ENCODE data around the gene NSMCE1.

NSMCE1 gene

GRCh38 chr16:27286451-27286850, 17.9 kb upstream of the NSMCE1 start:
- no peak overlapping the region for H3K4ac ChIP-seq (ENCODE audit: low read depth, low read length)
- H3K4me1 ChIP-seq (ENCODE audit: control insufficient read depth in 1 of 2, insufficient read depth in 2 of 2, low read length in 2 of 2), result no peaks in the 10 kb centered on the region
- no peak overlapping the region for H2AK5ac ChIP-seq (ENCODE audit: low read length)
- no peak overlapping the region for H3K18ac ChIP-seq (ENCODE audit: low read length)
- H2BK12ac ChIP-seq (ENCODE audit: low read length), result no peak overlapping the region
- H2AFZ ChIP-seq (ENCODE audit: insufficient read depth, low read length, poor library complexity), result no peak overlapping the region
- H4K8ac ChIP-seq (ENCODE audit: low read depth, low read length), result no peak overlapping the region
- no peak overlapping the region for H3K4me2 ChIP-seq (ENCODE audit: low read length)
- no peak overlapping the region for H4K12ac ChIP-seq (ENCODE audit: low read depth, low read length)
- H4K91ac ChIP-seq (ENCODE audit: low read depth, low read length), result no peak overlapping the region
- no peaks in the 10 kb centered on the region for H3K36me3 ChIP-seq (ENCODE audit: control insufficient read depth in 1 of 2, insufficient read depth in 2 of 2, low read length in 2 of 2)
- no peaks in the 10 kb centered on the region for H3K79me2 ChIP-seq (ENCODE audit: control insufficient read depth, insufficient read depth, low read length, poor library complexity)
- no peak overlapping the region for H3K27ac ChIP-seq (ENCODE audit: low read depth, low read length)
- no CpG with 5 or more reads among the region's 4 CpGs for WGBS (ENCODE audit: extremely low coverage, insufficient coverage, insufficient read length)
- no peak overlapping the region for H3K23ac ChIP-seq (ENCODE audit: low read length)
- H2BK120ac ChIP-seq (ENCODE audit: insufficient read depth, low read length, poor library complexity), result no peak overlapping the region
- no peak overlapping the region for H3K14ac ChIP-seq (ENCODE audit: low read length)
- DNase-seq, result peak in 1 of 2 donors; percentile 29
- H2BK5ac ChIP-seq (ENCODE audit: low read depth, low read length, poor library complexity), result no peak overlapping the region
- H3K9me3 ChIP-seq (ENCODE audit: insufficient read depth, low read depth, low read length), result no peaks in the 10 kb centered on the region
- H3K4me3 ChIP-seq (ENCODE audit: low read depth, low read length), result no peak overlapping the region
- no peaks in the 10 kb centered on the region for H3K79me1 ChIP-seq (ENCODE audit: low read length)
- no peak overlapping the region for H3K9ac ChIP-seq (ENCODE audit: low read length)
- H3K27me3 ChIP-seq (ENCODE audit: insufficient read depth, low read length), result no peaks in the 10 kb centered on the region

DNA sequence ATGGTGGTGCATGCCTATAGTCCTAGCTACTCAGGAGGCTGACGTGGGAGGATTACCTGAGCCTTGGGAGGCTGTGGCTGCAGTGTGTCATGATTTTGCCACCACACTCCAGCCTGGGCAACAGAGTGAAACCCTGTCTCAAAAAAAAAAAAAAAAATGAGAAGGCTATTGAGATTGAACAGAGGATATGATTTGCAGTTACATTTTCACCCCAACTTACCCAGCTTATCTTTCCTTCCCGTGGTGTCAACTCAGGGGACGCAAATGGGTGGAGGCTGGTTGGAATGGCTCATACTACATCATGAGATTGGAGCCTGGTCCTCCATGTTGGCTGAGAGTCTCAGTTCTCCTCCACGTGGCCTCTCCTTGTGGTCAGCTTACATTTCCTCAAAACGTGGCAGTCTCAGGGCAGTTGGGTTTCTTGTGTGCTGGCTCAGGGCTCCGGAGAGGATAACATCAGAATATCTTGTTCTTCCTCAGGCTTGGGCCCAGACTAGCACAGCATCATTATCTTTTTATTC, 17.2 kb upstream of the NSMCE1 start:
- Histone ChIP-seq H2BK12ac (ENCODE audit: low read length) (no peak overlapping the region), H3K4me1 (ENCODE audit: control insufficient read depth in 1 of 2, insufficient read depth in 2 of 2, low read length in 2 of 2) (no peaks in the 10 kb centered on the region), H3K14ac (ENCODE audit: low read length) (no peak overlapping the region), H4K8ac (ENCODE audit: low read depth, low read length) (no peak overlapping the region), H2AFZ (ENCODE audit: insufficient read depth, low read length, poor library complexity) (no peak overlapping the region), H3K79me2 (ENCODE audit: control insufficient read depth, insufficient read depth, low read length, poor library complexity) (no peaks in the 10 kb centered on the region), H4K12ac (ENCODE audit: low read depth, low read length) (no peak overlapping the region), H3K79me1 (ENCODE audit: low read length) (no peaks in the 10 kb centered on the region), H2BK5ac (ENCODE audit: low read depth, low read length, poor library complexity) (no peak overlapping the region), H3K27me3 (ENCODE audit: insufficient read depth, low read length) (no peaks in the 10 kb centered on the region), H3K4me3 (ENCODE audit: low read depth, low read length) (no peak overlapping the region), H3K4me2 (ENCODE audit: low read length) (no peak overlapping the region), H4K91ac (ENCODE audit: low read depth, low read length) (no peak overlapping the region), H2BK120ac (ENCODE audit: insufficient read depth, low read length, poor library complexity) (no peak overlapping the region), H3K18ac (ENCODE audit: low read length) (no peak overlapping the region), H3K36me3 (ENCODE audit: control insufficient read depth in 1 of 2, insufficient read depth in 2 of 2, low read length in 2 of 2) (no peaks in the 10 kb centered on the region), H3K23ac (ENCODE audit: low read length) (no peak overlapping the region), H3K9me3 (ENCODE audit: insufficient read depth, low read depth, low read length) (no peaks in the 10 kb centered on the region), H3K27ac (ENCODE audit: low read depth, low read length) (no peak overlapping the region), H3K9ac (ENCODE audit: low read length) (no peak overlapping the region), H2AK5ac (ENCODE audit: low read length) (no peak overlapping the region), H3K4ac (ENCODE audit: low read depth, low read length) (no peak overlapping the region)
- no peak for DNase-seq
- no CpG with 5 or more reads among the region's 6 CpGs for WGBS (ENCODE audit: extremely low coverage, insufficient coverage, insufficient read length)

GRCh38 chr16:27284865-27285675, 16.5 kb upstream of the NSMCE1 start:
- Histone ChIP-seq H3K9ac (ENCODE audit: low read length) (no peak overlapping the region), H3K27me3 (ENCODE audit: insufficient read depth, low read length) (no peaks in the 10 kb centered on the region), H4K8ac (ENCODE audit: low read depth, low read length) (no peak overlapping the region), H2AK5ac (ENCODE audit: low read length) (no peak overlapping the region), H3K4me3 (ENCODE audit: low read depth, low read length) (no peak overlapping the region), H3K4me1 (ENCODE audit: control insufficient read depth in 1 of 2, insufficient read depth in 2 of 2, low read length in 2 of 2) (no peaks in the 10 kb centered on the region), H3K27ac (ENCODE audit: low read depth, low read length) (no peak overlapping the region), H3K4ac (ENCODE audit: low read depth, low read length) (no peak overlapping the region), H3K18ac (ENCODE audit: low read length) (no peak overlapping the region), H3K36me3 (ENCODE audit: control insufficient read depth in 1 of 2, insufficient read depth in 2 of 2, low read length in 2 of 2) (no peaks in the 10 kb centered on the region), H2BK5ac (ENCODE audit: low read depth, low read length, poor library complexity) (no peak overlapping the region), H2BK120ac (ENCODE audit: insufficient read depth, low read length, poor library complexity) (no peak overlapping the region), H3K9me3 (ENCODE audit: insufficient read depth, low read depth, low read length) (no peaks in the 10 kb centered on the region), H3K79me2 (ENCODE audit: control insufficient read depth, insufficient read depth, low read length, poor library complexity) (no peaks in the 10 kb centered on the region), H3K23ac (ENCODE audit: low read length) (no peak overlapping the region), H3K14ac (ENCODE audit: low read length) (no peak overlapping the region), H3K79me1 (ENCODE audit: low read length) (no peaks in the 10 kb centered on the region), H3K4me2 (ENCODE audit: low read length) (no peak overlapping the region), H4K91ac (ENCODE audit: low read depth, low read length) (no peak overlapping the region), H4K12ac (ENCODE audit: low read depth, low read length) (no peak overlapping the region), H2BK12ac (ENCODE audit: low read length) (no peak overlapping the region), H2AFZ (ENCODE audit: insufficient read depth, low read length, poor library complexity) (no peak overlapping the region)
- DNase-seq, result no peak
- no CpG with 5 or more reads among the region's 7 CpGs for WGBS (ENCODE audit: extremely low coverage, insufficient coverage, insufficient read length)

DNA sequence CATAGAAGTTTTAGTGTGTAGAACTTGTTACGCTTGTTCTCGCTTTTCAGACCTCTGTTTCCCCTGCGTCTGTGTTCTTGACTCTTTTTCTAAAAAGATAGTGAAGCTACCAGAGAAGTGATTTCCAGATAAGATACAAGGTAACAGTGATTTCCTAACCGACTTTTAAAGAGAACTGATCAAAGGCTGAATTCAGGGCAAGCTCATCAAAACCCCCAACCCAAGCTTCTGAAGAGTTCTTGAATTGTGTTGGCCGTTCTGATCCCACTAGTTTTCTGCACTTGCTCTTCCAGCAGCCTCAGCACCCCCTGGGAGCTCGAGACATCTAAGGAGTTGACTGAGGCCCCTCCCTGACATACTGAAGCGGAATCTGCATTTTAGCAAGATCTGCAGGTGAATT, 12.7 kb upstream of the NSMCE1 start:
- H3K36me3 ChIP-seq (ENCODE audit: control insufficient read depth in 1 of 2, insufficient read depth in 2 of 2, low read length in 2 of 2), result no peaks in the 10 kb centered on the region
- no peaks in the 10 kb centered on the region for H3K4me1 ChIP-seq (ENCODE audit: control insufficient read depth in 1 of 2, insufficient read depth in 2 of 2, low read length in 2 of 2)
- no peak overlapping the region for H3K23ac ChIP-seq (ENCODE audit: low read length)
- no peaks in the 10 kb centered on the region for H3K79me2 ChIP-seq (ENCODE audit: control insufficient read depth, insufficient read depth, low read length, poor library complexity)
- no peaks in the 10 kb centered on the region for H3K79me1 ChIP-seq (ENCODE audit: low read length)
- no peak overlapping the region for H3K18ac ChIP-seq (ENCODE audit: low read length)
- H2AFZ ChIP-seq (ENCODE audit: insufficient read depth, low read length, poor library complexity), result no peak overlapping the region
- DNase-seq, result no peak
- no CpG with 5 or more reads among the region's 7 CpGs for whole genome bisulfite sequencing (ENCODE audit: extremely low coverage, insufficient coverage, insufficient read length)
- H3K4me3 ChIP-seq (ENCODE audit: low read depth, low read length), result no peak overlapping the region
- H4K8ac ChIP-seq (ENCODE audit: low read depth, low read length), result no peak overlapping the region
- H3K4ac ChIP-seq (ENCODE audit: low read depth, low read length), result no peak overlapping the region
- H2BK12ac ChIP-seq (ENCODE audit: low read length), result no peak overlapping the region
- H3K27ac ChIP-seq (ENCODE audit: low read depth, low read length), result no peak overlapping the region
- H3K9me3 ChIP-seq (ENCODE audit: insufficient read depth, low read depth, low read length), result no peaks in the 10 kb centered on the region
- no peak overlapping the region for H2AK5ac ChIP-seq (ENCODE audit: low read length)
- H2BK120ac ChIP-seq (ENCODE audit: insufficient read depth, low read length, poor library complexity), result no peak overlapping the region
- H4K91ac ChIP-seq (ENCODE audit: low read depth, low read length), result no peak overlapping the region
- H3K9ac ChIP-seq (ENCODE audit: low read length), result no peak overlapping the region
- H3K14ac ChIP-seq (ENCODE audit: low read length), result no peak overlapping the region
- H3K27me3 ChIP-seq (ENCODE audit: insufficient read depth, low read length), result no peaks in the 10 kb centered on the region
- H3K4me2 ChIP-seq (ENCODE audit: low read length), result no peak overlapping the region
- H4K12ac ChIP-seq (ENCODE audit: low read depth, low read length), result no peak overlapping the region
- no peak overlapping the region for H2BK5ac ChIP-seq (ENCODE audit: low read depth, low read length, poor library complexity)
